ENCODE results near the gene ING4. TPM values are rescaled to one million over a fixed set of nuclear protein-coding genes. Genes with fewer than 3 reads are reported as not detected.

ING4 gene
- total RNA-seq, 1 experiment from 2014 or later = 28.7 TPM

- H3K4me1 ChIP-seq = peaks cover 4% of the 10 kb centered on the region; the same call in 1 of the 2 replicates
- H3K27me3 ChIP-seq = peaks cover 22% of the 10 kb centered on the region
- H3K27ac ChIP-seq = no peak overlapping the region
- H3K4me3 ChIP-seq = no peak overlapping the region
- no peak for DNase-seq
- no peaks in the 10 kb centered on the region for H3K36me3 ChIP-seq
- no peaks in the 10 kb centered on the region for H3K9me3 ChIP-seq (replicated peaks)
Observed at GRCh38 chr12:6695313-6696045, 32.6 kb upstream of the ING4 start.

- no peak overlapping the region for H3K27ac ChIP-seq
- DNase-seq = no peak
- no peaks in the 10 kb centered on the region for H3K36me3 ChIP-seq
- H3K27me3 ChIP-seq = peaks cover 15% of the 10 kb centered on the region
- no peak overlapping the region for H3K4me3 ChIP-seq
- H3K9me3 ChIP-seq (replicated peaks) = no peaks in the 10 kb centered on the region
- peaks cover 4% of the 10 kb centered on the region; the same call in 1 of the 2 replicates for H3K4me1 ChIP-seq
Observed at GRCh38 chr12:6694701-6695100, 31.8 kb upstream of the ING4 start.

GRCh38 chr12:6693832-6694355, 31.0 kb upstream of the ING4 start:
- peaks cover 4% of the 10 kb centered on the region; the same call in 1 of the 2 replicates for H3K4me1 ChIP-seq
- H3K27me3 ChIP-seq = peaks cover 7% of the 10 kb centered on the region
- no peak for DNase-seq
- no peak overlapping the region for H3K27ac ChIP-seq
- H3K9me3 ChIP-seq (replicated peaks) = no peaks in the 10 kb centered on the region
- no peaks in the 10 kb centered on the region for H3K36me3 ChIP-seq
- H3K4me3 ChIP-seq = no peak overlapping the region

- Histone ChIP-seq H3K4me3 (no peak overlapping the region), H3K27me3 (0 out of 2 replicates have a peak, but pooled peaks cover 4% of the 10 kb centered on the region), H3K27ac (no peak overlapping the region), H3K9me3 (replicated peaks) (no peaks in the 10 kb centered on the region), H3K36me3 (no peaks in the 10 kb centered on the region), H3K4me1 (peaks cover 4% of the 10 kb centered on the region; the same call in 1 of the 2 replicates)
- peak; percentile 24 to 51 for DNase-seq
Observed at GRCh38 chr12:6692888-6693287, 30.0 kb upstream of the ING4 start.

GRCh38 chr12:6691473-6691872, 28.6 kb upstream of the ING4 start:
- H3K36me3 ChIP-seq = no peaks in the 10 kb centered on the region
- no peak for DNase-seq
- no peaks in the 10 kb centered on the region for H3K9me3 ChIP-seq (replicated peaks)
- H3K27me3 ChIP-seq = 0 out of 2 replicates have a peak, but pooled peaks cover 4% of the 10 kb centered on the region
- H3K4me3 ChIP-seq = no peak overlapping the region
- peaks cover 8% of the 10 kb centered on the region; the same call in 1 of the 2 replicates for H3K4me1 ChIP-seq
- H3K27ac ChIP-seq = no peak overlapping the region

DNA sequence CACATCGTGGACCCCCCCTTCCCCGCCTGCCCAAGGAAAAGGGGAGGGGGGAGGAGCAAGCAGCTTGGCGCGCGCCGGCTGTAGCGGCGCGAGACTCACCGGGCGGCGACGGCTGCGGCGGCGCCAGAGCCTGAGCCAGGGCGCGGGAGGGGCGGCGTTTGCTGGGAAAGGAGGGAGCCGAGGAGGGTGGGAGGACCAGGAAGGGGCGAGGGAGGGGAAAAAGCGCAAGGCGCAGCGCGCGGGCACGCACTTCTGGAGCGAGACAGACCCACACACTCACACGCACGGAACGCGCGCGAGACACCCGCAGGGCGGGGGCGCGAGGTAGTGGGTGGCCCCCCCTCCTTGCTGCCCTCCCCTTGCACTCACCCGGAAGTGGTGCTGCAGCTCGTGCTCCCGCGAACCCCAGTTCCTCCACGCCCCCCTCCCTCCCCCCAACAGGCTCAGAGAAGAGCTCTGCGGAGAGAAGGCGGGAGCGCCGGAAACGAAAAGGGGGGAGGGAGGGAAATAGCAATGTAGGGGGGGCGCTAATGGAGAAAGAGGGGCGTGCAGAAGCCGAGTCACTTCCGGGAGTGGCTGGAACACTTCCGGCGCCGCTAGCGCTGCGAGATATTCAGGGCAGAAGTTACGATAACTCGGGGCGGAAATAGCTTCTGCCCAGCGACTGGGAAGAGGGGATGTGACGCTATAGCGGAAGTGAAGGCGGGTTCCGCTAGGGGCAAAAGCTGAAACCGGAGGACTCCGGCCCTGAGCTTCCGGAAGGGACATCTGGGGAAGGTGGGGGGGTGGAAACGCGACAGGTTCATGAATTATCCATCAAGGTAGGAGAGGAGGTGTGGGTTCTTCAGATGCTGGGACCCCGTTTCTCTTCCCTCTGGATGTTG, 26.3 kb upstream of the ING4 start, which contains the start of gene ZNF384:
ZNF384 (minus strand) TSS at position 377 of the 884 bp plus-strand sequence. CDS start 9,855 bp downstream, outside the sequence.
- Histone ChIP-seq H3K27me3 (no peaks in the 10 kb centered on the region), H3K27ac (peak within 1 kb of the TSS; percentile 97), H3K9me3 (replicated peaks) (no peaks in the 10 kb centered on the region), H3K4me3 (peak within 1 kb of the TSS; percentile 88), H3K36me3 (0 out of 2 replicates have a peak, but pooled peaks cover 2% of the 10 kb centered on the region), H3K4me1 (peaks cover 8% of the 10 kb centered on the region; the same call in 1 of the 2 replicates)
- DNase-seq = peak; percentile 98 to 99

GRCh38 chr12:6688543-6688998, 25.7 kb upstream of the ING4 start:
- no peaks in the 10 kb centered on the region for H3K27me3 ChIP-seq
- H3K27ac ChIP-seq = peak overlapping the region; percentile 97
- peaks cover 8% of the 10 kb centered on the region; the same call in 1 of the 2 replicates for H3K4me1 ChIP-seq
- H3K9me3 ChIP-seq (replicated peaks) = no peaks in the 10 kb centered on the region
- H3K36me3 ChIP-seq = 0 out of 2 replicates have a peak, but pooled peaks cover 2% of the 10 kb centered on the region
- DNase-seq = no peak
- peak overlapping the region; percentile 88 for H3K4me3 ChIP-seq

GRCh38 chr12:6685814-6686213, 22.9 kb upstream of the ING4 start:
- Histone ChIP-seq H3K36me3 (peaks cover 9% of the 10 kb centered on the region; the same call in 1 of the 2 replicates), H3K27ac (no peak overlapping the region), H3K4me3 (no peak overlapping the region), H3K4me1 (0 out of 2 replicates have a peak, but pooled peaks cover 3% of the 10 kb centered on the region), H3K9me3 (replicated peaks) (no peaks in the 10 kb centered on the region), H3K27me3 (no peaks in the 10 kb centered on the region)
- no peak for DNase-seq

DNA sequence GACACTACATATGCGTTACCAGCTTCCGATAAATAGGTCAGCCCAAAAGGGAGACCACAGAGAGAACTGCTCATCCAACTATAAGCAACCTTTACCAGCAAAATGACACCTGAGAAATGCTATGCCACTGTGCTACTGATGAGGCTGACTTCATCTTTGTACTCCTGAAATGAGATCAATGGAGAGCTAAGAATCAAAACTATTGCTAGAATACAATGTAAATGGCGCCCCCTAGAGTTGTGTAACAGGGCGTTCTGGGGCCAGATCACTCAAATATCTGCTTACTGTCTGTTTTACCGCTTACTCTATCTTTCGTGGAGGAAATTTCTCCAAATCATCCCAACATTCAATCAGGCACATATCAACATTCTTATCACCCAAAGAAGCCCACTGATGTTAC, 21.7 kb upstream of the ING4 start:
- peaks cover 15% of the 10 kb centered on the region; the same call in 1 of the 2 replicates for H3K36me3 ChIP-seq
- no peak overlapping the region for H3K27ac ChIP-seq
- 0 out of 2 replicates have a peak, but pooled peaks cover 3% of the 10 kb centered on the region for H3K4me1 ChIP-seq
- DNase-seq = peak; percentile 35 to 79
- H3K4me3 ChIP-seq = no peak overlapping the region
- no peaks in the 10 kb centered on the region for H3K27me3 ChIP-seq
- no peaks in the 10 kb centered on the region for H3K9me3 ChIP-seq (replicated peaks)

- no peak overlapping the region for H3K27ac ChIP-seq
- peaks cover 80% of the 10 kb centered on the region for H3K36me3 ChIP-seq
- H3K4me1 ChIP-seq = no peaks in the 10 kb centered on the region
- H3K9me3 ChIP-seq (replicated peaks) = no peaks in the 10 kb centered on the region
- H3K4me3 ChIP-seq = no peak overlapping the region
- DNase-seq = no peak
- H3K27me3 ChIP-seq = no peaks in the 10 kb centered on the region
Observed at GRCh38 chr12:6676962-6677361, 14.0 kb upstream of the ING4 start.

DNA sequence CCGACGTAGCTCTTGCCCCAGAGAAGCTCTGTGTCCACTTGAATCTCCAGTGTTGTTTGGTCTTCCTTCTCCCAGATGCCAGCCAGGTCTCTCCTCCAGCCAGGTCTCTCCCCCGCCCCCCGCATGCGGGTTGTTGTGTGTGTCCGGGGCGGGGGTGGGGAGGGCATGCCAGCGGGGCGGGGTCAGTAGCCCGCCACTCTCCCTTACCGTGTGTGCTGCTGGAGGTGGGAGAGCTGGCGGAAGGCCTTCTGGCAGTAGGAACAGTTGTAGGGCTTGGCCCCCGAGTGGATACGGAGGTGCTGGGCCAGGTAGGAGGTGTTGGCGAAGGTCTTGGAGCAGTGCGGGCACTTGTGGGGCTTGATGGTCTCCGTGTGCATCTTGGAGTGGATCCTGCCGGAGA, 9.2 kb upstream of the ING4 start:
- no peaks in the 10 kb centered on the region for H3K27me3 ChIP-seq
- no peaks in the 10 kb centered on the region for H3K9me3 ChIP-seq (replicated peaks)
- no peak overlapping the region for H3K4me3 ChIP-seq
- no peaks in the 10 kb centered on the region for H3K4me1 ChIP-seq
- peaks cover 85% of the 10 kb centered on the region for H3K36me3 ChIP-seq
- no peak for DNase-seq
- H3K27ac ChIP-seq = no peak overlapping the region

DNA sequence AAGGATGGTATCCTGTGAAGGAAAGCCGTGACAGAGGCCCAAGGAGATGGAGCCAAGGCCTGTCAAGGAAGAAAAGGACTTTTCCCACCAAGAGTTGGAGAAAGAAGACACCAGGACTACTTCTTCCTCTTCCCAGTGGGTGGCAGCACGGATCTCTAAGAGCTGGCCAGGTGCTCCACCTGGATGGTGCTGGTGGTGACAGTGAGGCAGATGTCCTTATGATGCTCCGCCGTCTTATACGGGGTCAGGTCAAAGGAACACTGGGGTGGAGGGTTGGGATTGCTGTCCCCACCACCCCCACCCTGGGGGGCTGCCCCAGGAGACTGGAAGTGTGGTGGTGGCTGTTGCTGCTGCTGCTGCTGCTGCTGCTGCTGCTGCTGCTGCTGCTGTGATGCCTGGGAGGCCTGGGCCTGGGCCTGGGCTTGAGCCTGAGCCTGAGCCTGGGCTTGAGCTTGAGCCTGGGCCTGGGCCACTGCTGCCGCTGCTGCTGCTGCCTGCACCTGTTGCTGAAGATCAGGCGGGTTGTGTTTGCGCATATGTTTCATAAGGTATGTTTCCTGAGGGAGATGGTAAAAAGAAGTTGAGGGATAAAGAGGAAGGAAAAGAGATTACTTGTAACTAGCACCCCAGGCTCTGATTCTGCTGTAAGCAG, 4.8 kb upstream of the ING4 start:
- no peak for DNase-seq
- Histone ChIP-seq H3K27ac (no peak overlapping the region), H3K4me1 (no peaks in the 10 kb centered on the region), H3K27me3 (no peaks in the 10 kb centered on the region), H3K4me3 (no peak overlapping the region), H3K36me3 (peaks cover 50% of the 10 kb centered on the region), H3K9me3 (replicated peaks) (no peaks in the 10 kb centered on the region)

- H3K27me3 ChIP-seq = no peaks in the 10 kb centered on the region
- no peak overlapping the region for H3K4me3 ChIP-seq
- no peaks in the 10 kb centered on the region for H3K9me3 ChIP-seq (replicated peaks)
- H3K36me3 ChIP-seq = peaks cover 38% of the 10 kb centered on the region
- DNase-seq = no peak
- H3K27ac ChIP-seq = no peak overlapping the region
- 0 out of 2 replicates have a peak, but pooled peaks cover 3% of the 10 kb centered on the region for H3K4me1 ChIP-seq
Observed at GRCh38 chr12:6666211-6666610, 3.3 kb upstream of the ING4 start.

DNA sequence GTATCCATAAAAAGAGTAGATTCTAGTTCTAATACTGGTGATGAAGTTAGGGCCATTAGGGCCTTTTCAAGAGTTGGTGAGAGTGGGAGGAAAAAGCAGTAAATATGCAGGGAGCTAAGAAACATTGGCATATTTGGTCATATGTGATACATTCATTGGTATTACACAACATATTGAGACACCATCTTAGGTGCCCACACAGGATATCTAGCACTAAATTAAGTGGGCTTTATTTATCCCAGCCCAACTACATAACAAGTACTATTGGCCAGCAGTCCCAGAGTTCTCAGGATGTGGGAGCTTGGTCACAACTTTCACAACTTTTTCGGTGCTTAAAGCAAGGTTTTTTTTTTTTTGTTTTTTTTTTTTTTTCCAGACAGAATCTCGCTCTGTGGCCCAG, 2.0 kb upstream of the ING4 start:
- H3K27me3 ChIP-seq = no peaks in the 10 kb centered on the region
- H3K4me3 ChIP-seq = no peak overlapping the region
- no peaks in the 10 kb centered on the region for H3K9me3 ChIP-seq (replicated peaks)
- 0 out of 2 replicates have a peak, but pooled peaks cover 3% of the 10 kb centered on the region for H3K4me1 ChIP-seq
- peaks cover 27% of the 10 kb centered on the region for H3K36me3 ChIP-seq
- no peak overlapping the region for H3K27ac ChIP-seq
- DNase-seq = no peak
